ENCODE results near the gene RPS27. TPM values are rescaled to one million over a fixed set of nuclear protein-coding genes. Genes with fewer than 3 reads are reported as not detected.
"Not testable (repeated sequence)": the region's sequence is repeated elsewhere in the genome, so short reads cannot be mapped to it uniquely, and the experiment has no call there.

The RPS27 gene
- total RNA-seq, 6 experiments from 2014 or later, result 305 to 500 (median 428) TPM

DNA sequence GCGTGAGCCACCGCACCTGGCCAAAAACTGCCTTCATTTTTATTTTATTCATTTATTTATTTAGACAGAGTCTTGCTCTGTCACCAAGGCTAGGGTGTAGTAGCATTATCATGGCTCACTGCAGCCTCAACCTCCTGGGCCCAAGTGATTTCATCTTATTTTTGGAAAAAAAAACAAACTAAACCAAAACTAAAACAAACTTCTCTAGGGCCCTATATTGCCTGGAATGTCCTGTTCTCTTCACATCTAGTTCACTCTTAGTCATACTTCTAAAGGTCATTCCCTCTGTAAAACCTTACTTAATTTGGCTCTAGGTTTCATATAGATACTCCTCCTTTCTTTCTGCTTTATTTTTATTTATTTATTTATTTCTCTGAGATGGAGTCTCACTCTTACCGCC, 15.6 kb downstream of the RPS27 start:
- H3K9me3 ChIP-seq, result no peaks in the 10 kb centered on the region
- DNase-seq (no peak), ATAC-seq (peak in 1 of 4 donors; percentile 57)
- TF ChIP-seq POLR2A (IDR thresholded peaks at IDR 0.05), result no peak
- TF ChIP-seq, protein P1, sequence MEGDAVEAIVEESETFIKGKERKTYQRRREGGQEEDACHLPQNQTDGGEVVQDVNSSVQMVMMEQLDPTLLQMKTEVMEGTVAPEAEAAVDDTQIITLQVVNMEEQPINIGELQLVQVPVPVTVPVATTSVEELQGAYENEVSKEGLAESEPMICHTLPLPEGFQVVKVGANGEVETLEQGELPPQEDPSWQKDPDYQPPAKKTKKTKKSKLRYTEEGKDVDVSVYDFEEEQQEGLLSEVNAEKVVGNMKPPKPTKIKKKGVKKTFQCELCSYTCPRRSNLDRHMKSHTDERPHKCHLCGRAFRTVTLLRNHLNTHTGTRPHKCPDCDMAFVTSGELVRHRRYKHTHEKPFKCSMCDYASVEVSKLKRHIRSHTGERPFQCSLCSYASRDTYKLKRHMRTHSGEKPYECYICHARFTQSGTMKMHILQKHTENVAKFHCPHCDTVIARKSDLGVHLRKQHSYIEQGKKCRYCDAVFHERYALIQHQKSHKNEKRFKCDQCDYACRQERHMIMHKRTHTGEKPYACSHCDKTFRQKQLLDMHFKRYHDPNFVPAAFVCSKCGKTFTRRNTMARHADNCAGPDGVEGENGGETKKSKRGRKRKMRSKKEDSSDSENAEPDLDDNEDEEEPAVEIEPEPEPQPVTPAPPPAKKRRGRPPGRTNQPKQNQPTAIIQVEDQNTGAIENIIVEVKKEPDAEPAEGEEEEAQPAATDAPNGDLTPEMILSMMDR (IDR thresholded peaks at IDR 0.05), result no peak
- H3K4me1 ChIP-seq, result no peaks in the 10 kb centered on the region
- 95% methylated on average over 3 of the region's 3 CpGs for WGBS (ENCODE audit: insufficient coverage, low coverage, low lambda C conversion rate, missing lambda C conversion rate)
- H3K27ac ChIP-seq, result no peak overlapping the region
- H3K27me3 ChIP-seq, result no peaks in the 10 kb centered on the region
- intact Hi-C loops (cut with DNase I), result no loop called here
- no peak overlapping the region for H3K4me3 ChIP-seq
- H3K36me3 ChIP-seq, result no peaks in the 10 kb centered on the region

DNA sequence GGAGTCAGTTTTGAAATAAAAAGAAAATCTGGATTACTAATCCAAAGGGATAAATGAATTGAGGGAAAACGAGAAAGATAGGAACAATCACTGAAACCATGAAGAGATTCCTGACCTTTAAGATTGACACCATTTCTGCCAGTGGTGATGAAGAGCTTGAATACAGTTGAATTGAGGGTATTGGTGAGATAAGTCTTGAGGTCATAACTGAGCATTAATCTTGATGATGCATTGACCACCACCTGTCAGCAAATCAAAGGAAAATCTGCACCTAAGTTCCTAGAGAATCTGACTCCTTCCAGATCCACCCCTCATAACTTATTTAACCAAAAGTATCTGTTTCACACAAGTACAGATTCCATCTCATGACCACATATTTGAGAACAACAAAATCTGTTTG, 21.6 kb downstream of the RPS27 start:
- H3K27me3 ChIP-seq, result no peaks in the 10 kb centered on the region
- no peak overlapping the region for H3K27ac ChIP-seq
- H3K36me3 ChIP-seq, result no peaks in the 10 kb centered on the region
- intact Hi-C loops (cut with DNase I), result no loop called here
- no peak for ATAC-seq
- no peak overlapping the region for H3K4me3 ChIP-seq
- no peak for DNase-seq
- no peaks in the 10 kb centered on the region for H3K4me1 ChIP-seq
- 71% methylated on average over 1 of the region's 1 CpG for WGBS (ENCODE audit: insufficient coverage, low coverage, low lambda C conversion rate, missing lambda C conversion rate)
- TF ChIP-seq, protein P1 (IDR thresholded peaks at IDR 0.05), result no peak
- no peak for TF ChIP-seq POLR2A (IDR thresholded peaks at IDR 0.05)
- no peaks in the 10 kb centered on the region for H3K9me3 ChIP-seq

- WGBS (ENCODE audit: insufficient coverage, low coverage, low lambda C conversion rate, missing lambda C conversion rate), result no CpG with 5 or more reads among the region's 14 CpGs
- ATAC-seq; H3K36me3 ChIP-seq; DNase-seq; H3K27me3 ChIP-seq; H3K4me1 ChIP-seq; H3K9me3 ChIP-seq; H3K27ac ChIP-seq; intact Hi-C loops (cut with DNase I); H3K4me3 ChIP-seq: not testable (repeated sequence)
These were observed 22.0 kb downstream of the RPS27 start for GRCh38 chr1:154012543-154012942.

- intact Hi-C loops (cut with DNase I), result no loop called here
- 59% methylated on average over 2 of the region's 3 CpGs for WGBS (ENCODE audit: insufficient coverage, low coverage, low lambda C conversion rate, missing lambda C conversion rate)
- no peaks in the 10 kb centered on the region for H3K36me3 ChIP-seq
- no peaks in the 10 kb centered on the region for H3K27me3 ChIP-seq
- H3K4me1 ChIP-seq, result peaks cover 0 to 7% (median 0%) of the 10 kb centered on the region in 4 donors
- DNase-seq (no peak), ATAC-seq (no peak)
- no peaks in the 10 kb centered on the region for H3K9me3 ChIP-seq
- no peak for TF ChIP-seq POLR2A (IDR thresholded peaks at IDR 0.05)
- TF ChIP-seq, protein P1 (IDR thresholded peaks at IDR 0.05), result no peak
- no peak overlapping the region for H3K4me3 ChIP-seq
- H3K27ac ChIP-seq, result no peak overlapping the region
These were observed 23.8 kb downstream of the RPS27 start for GRCh38 chr1:154014154-154014907.

DNA sequence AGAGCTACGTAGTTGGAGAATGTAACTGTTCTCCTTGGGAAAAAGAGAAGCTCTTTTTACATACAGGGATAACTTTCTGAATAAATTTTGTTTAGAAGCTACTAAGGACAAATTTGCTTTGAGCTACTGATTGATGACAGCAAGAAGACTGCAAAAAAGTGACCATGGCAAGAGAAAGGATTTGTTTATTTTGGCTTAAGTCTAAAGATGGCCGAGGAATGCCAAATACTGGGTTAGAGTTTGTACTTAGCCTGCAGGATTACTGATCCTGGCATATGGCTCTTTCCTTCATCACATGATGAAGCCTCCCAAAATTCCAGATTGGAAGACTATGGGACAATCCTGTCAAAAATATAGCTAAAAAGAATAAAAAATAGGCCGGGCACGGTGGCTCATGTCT, 28.7 kb downstream of the RPS27 start:
- intact Hi-C loops (cut with DNase I), result no loop called here
- Histone ChIP-seq H3K4me3 (no peak overlapping the region), H3K4me1 (peaks cover 0 to 7% (median 0%) of the 10 kb centered on the region in 4 donors), H3K9me3 (no peaks in the 10 kb centered on the region), H3K36me3 (no peaks in the 10 kb centered on the region), H3K27me3 (no peaks in the 10 kb centered on the region), H3K27ac (no peak overlapping the region)
- WGBS (ENCODE audit: insufficient coverage, low coverage, low lambda C conversion rate, missing lambda C conversion rate), result 62% methylated on average over 4 of the region's 4 CpGs
- DNase-seq (no peak), ATAC-seq (peak; percentile 36 to 62 (median 48))
- TF ChIP-seq POLR2A (IDR thresholded peaks at IDR 0.05), result no peak
- TF ChIP-seq, protein P1 (IDR thresholded peaks at IDR 0.05), result no peak
